K562 (cell line): ENCODE results near the gene JUP. TPM values are rescaled to one million over a fixed set of nuclear protein-coding genes. Genes with fewer than 3 reads are reported as not detected.

ENCODE experiments used
- DACH1 ChIP-seq: fragments of 450-650 bp; IDR thresholded peaks from 2 replicates; pipeline ENCODE4 v1.6.1; 2018; ENCODE audit not compliant: partially characterized antibody
- FOXM1 ChIP-seq, 2 experiments: fragments of 450-650 bp in 1 of 2; sonication (generic) in 1 of 2; formaldehyde crosslinking in 1 of 2; IDR thresholded peaks; 2 replicates each; pipeline versions ENCODE4 v1.6.1 to v1.9.0; 2017 to 2022; ENCODE audit warnings: low read depth in 2 of 2, mild to moderate bottlenecking in 2 of 2, missing genetic modification reagents in 1 of 2, moderate library complexity in 1 of 2
- HMGN3 ChIP-seq: IDR thresholded peaks from 2 replicates; pipeline ENCODE4 v1.6.1; 2011; ENCODE audit warnings: borderline replicate concordance, low read depth, mild to moderate bottlenecking, mixed read lengths, low read length; ENCODE audit not compliant: insufficient read length; ENCODE audit errors: extremely low read depth
- NELFE ChIP-seq: IDR thresholded peaks from 2 replicates; pipeline ENCODE4 v1.6.1; 2011; ENCODE audit warnings: mild to moderate bottlenecking; ENCODE audit not compliant: insufficient read depth, insufficient read length
- POLR2G ChIP-seq: fragments of 200-400 bp; formaldehyde crosslinking; IDR thresholded peaks from 2 replicates; pipeline ENCODE4 v1.6.1; 2017; ENCODE audit warnings: low read depth, mild to moderate bottlenecking, antibody characterized with exemption, low read length, moderate library complexity
- RBM17 ChIP-seq: fragments of 200-400 bp; formaldehyde crosslinking; IDR thresholded peaks from 2 replicates; pipeline ENCODE4 v1.6.1; 2017; ENCODE audit warnings: low read depth, mild to moderate bottlenecking, low read length, borderline replicate concordance
- SLC30A9 ChIP-seq: fragments of 250-450 bp; sonication (Bioruptor Pico); IDR thresholded peaks from 2 replicates; pipeline ENCODE4 v1.8.0; 2022; ENCODE audit warnings: mild to moderate bottlenecking, moderate library complexity
- ZBED1 ChIP-seq: IDR thresholded peaks from 2 replicates; pipeline ENCODE4 v1.6.1; 2014
- ZNF274 ChIP-seq: IDR thresholded peaks from 2 replicates; pipeline ENCODE4 v1.6.1; 2011; ENCODE audit warnings: low read depth, mild to moderate bottlenecking, low read length, moderate library complexity, borderline replicate concordance
- ZNF695 ChIP-seq: fragments of 450-650 bp; formaldehyde crosslinking; IDR thresholded peaks from 2 replicates; pipeline ENCODE4 v1.4.0; 2020; ENCODE audit warnings: mild to moderate bottlenecking, moderate library complexity
- polyA plus RNA-seq, 8 experiments: library from polyadenylated mRNA; depleted of rRNA in 4 of 8; stranded (reverse) in 5 of 8; unstranded in 3 of 8; fragments of >200 nt; fragmentation: Nextera tagmentation in 2 of 8; fragmentation: Illumina TruSeq in 1 of 8; extraction: Ambion mirVana in 2 of 8; extraction: Trizol in 1 of 8; gene quantifications; 2 replicates each; pipeline versions ENCODE4 v1.2.1 to v1.2.3, GENCODE V29; 2011 to 2014; ENCODE audit warnings: inconsistent platforms in 1 of 8, missing spikeins in 1 of 8
- total RNA-seq, 7 experiments: library from RNA; depleted of rRNA in 6 of 7; stranded (reverse); fragments of >200 nt in 6 of 7; fragmentation: Illumina TruSeq in 2 of 7; extraction: Trizol in 2 of 7; gene quantifications; 2 replicates each; pipeline versions ENCODE4 v1.2.1 to v1.2.3, GENCODE V29; 2011 to 2021; ENCODE audit warnings: low replicate concordance in 1 of 7
- TF ChIP-seq, protein P1 (sequence below): fragments of 150-350 bp; conservative IDR thresholded peaks from 2 replicates; pipeline ENCODE4 v1.6.1; 2014; ENCODE audit warnings: low read length
- TF ChIP-seq, protein P2 (sequence below): fragments of 250-450 bp; sonication (Bioruptor Pico); IDR thresholded peaks from 2 replicates; pipeline ENCODE4 v1.5.0; 2021
- TF ChIP-seq, protein P3 (sequence below): IDR thresholded peaks from 2 replicates; pipeline ENCODE4 v1.6.1; 2014; ENCODE audit warnings: antibody characterized with exemption
- TF ChIP-seq, protein P4 (sequence below): fragments of 250-450 bp; sonication (Bioruptor Pico); IDR thresholded peaks from 2 replicates; pipeline ENCODE4 v1.8.0; 2021; ENCODE audit warnings: mild to moderate bottlenecking, moderate library complexity
- TF ChIP-seq, protein P5 (sequence below): IDR thresholded peaks from 2 replicates; pipeline ENCODE4 v1.6.1; 2011; ENCODE audit warnings: borderline replicate concordance, low read depth, mild to moderate bottlenecking, moderate library complexity, low read length; ENCODE audit not compliant: insufficient read depth, poor library complexity, severe bottlenecking

Gene JUP
- total and polyA plus RNA-seq, 9 of the 15 experiments (the other 6 are each of a cell fraction or from before 2014, with no cell fraction given) = 6.4 to 177 (median 31.2) TPM

DNA sequence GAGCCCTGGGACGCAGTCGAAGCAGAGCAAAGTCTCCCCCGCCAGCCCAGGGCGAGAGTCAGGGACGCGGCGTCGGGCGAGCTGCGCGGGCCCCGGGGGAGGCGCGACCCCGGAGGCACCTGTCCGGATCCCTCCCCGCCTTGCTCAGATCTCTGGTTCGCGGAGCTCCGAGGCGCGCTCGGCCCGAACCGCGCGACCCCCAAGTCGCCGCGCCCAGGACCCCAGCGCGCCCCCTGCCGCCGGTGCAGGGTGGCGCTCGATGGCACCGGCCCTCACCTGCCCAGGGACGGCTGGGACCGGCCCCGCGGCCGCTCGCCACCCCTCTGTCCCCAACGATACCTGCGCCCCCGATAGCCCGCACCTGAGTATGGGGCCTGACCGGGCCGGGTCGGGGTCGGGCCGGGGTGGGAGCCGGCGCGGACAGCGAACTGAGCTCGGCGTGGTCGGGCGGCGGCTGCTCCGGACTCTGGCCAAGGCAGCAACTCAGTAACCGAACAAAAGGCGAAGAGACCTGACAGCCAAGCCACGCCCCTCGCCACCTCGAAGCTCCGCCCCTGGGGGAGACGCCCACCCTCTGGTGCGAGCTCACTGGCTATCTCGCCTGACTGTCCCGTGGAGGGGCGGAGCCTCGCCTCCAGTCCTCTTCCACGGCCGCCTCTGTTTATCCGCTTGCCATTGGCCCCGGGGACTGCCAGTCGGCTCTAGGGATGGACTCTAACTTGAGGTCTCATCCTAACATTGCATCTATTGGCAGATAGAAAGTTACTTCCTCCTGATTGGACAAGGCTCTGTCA, at the start of gene JUP (continued):
- TF ChIP-seq, protein P1, sequence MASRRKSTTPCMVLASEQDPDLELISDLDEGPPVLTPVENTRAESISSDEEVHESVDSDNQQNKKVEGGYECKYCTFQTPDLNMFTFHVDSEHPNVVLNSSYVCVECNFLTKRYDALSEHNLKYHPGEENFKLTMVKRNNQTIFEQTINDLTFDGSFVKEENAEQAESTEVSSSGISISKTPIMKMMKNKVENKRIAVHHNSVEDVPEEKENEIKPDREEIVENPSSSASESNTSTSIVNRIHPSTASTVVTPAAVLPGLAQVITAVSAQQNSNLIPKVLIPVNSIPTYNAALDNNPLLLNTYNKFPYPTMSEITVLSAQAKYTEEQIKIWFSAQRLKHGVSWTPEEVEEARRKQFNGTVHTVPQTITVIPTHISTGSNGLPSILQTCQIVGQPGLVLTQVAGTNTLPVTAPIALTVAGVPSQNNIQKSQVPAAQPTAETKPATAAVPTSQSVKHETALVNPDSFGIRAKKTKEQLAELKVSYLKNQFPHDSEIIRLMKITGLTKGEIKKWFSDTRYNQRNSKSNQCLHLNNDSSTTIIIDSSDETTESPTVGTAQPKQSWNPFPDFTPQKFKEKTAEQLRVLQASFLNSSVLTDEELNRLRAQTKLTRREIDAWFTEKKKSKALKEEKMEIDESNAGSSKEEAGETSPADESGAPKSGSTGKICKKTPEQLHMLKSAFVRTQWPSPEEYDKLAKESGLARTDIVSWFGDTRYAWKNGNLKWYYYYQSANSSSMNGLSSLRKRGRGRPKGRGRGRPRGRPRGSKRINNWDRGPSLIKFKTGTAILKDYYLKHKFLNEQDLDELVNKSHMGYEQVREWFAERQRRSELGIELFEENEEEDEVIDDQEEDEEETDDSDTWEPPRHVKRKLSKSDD = no peak
- TF ChIP-seq FOXM1 (IDR thresholded peaks at IDR 0.05; ENCODE audit: low read depth) (no peak), FOXM1 (CRISPR knock-in tag; IDR thresholded peaks at IDR 0.05; ENCODE audit: low read depth) (no peak), RBM17 (no peak), ZNF695 (no peak), SLC30A9 (no peak), DACH1 (no peak), POLR2G (peak; percentile 100), ZBED1 (no peak), NELFE (no peak), ZNF274 (no peak), HMGN3 (no peak)
- TF ChIP-seq, protein P2, sequence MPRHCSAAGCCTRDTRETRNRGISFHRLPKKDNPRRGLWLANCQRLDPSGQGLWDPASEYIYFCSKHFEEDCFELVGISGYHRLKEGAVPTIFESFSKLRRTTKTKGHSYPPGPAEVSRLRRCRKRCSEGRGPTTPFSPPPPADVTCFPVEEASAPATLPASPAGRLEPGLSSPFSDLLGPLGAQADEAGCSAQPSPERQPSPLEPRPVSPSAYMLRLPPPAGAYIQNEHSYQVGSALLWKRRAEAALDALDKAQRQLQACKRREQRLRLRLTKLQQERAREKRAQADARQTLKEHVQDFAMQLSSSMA (CRISPR knock-in tag) = no peak
- TF ChIP-seq, protein P3, sequence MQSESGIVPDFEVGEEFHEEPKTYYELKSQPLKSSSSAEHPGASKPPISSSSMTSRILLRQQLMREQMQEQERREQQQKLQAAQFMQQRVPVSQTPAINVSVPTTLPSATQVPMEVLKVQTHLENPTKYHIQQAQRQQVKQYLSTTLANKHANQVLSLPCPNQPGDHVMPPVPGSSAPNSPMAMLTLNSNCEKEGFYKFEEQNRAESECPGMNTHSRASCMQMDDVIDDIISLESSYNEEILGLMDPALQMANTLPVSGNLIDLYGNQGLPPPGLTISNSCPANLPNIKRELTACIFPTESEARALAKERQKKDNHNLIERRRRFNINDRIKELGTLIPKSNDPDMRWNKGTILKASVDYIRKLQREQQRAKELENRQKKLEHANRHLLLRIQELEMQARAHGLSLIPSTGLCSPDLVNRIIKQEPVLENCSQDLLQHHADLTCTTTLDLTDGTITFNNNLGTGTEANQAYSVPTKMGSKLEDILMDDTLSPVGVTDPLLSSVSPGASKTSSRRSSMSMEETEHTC = 0 out of 2 replicates have a peak, but pooled peaks have one; percentile 37
- TF ChIP-seq, protein P4, sequence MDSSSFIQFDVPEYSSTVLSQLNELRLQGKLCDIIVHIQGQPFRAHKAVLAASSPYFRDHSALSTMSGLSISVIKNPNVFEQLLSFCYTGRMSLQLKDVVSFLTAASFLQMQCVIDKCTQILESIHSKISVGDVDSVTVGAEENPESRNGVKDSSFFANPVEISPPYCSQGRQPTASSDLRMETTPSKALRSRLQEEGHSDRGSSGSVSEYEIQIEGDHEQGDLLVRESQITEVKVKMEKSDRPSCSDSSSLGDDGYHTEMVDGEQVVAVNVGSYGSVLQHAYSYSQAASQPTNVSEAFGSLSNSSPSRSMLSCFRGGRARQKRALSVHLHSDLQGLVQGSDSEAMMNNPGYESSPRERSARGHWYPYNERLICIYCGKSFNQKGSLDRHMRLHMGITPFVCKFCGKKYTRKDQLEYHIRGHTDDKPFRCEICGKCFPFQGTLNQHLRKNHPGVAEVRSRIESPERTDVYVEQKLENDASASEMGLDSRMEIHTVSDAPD (CRISPR knock-in tag) = no peak
- TF ChIP-seq, protein P5, sequence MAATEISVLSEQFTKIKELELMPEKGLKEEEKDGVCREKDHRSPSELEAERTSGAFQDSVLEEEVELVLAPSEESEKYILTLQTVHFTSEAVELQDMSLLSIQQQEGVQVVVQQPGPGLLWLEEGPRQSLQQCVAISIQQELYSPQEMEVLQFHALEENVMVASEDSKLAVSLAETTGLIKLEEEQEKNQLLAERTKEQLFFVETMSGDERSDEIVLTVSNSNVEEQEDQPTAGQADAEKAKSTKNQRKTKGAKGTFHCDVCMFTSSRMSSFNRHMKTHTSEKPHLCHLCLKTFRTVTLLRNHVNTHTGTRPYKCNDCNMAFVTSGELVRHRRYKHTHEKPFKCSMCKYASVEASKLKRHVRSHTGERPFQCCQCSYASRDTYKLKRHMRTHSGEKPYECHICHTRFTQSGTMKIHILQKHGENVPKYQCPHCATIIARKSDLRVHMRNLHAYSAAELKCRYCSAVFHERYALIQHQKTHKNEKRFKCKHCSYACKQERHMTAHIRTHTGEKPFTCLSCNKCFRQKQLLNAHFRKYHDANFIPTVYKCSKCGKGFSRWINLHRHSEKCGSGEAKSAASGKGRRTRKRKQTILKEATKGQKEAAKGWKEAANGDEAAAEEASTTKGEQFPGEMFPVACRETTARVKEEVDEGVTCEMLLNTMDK = peak; percentile 90
